ENCODE data around the gene FAXDC2.

Gene FAXDC2, protein sequence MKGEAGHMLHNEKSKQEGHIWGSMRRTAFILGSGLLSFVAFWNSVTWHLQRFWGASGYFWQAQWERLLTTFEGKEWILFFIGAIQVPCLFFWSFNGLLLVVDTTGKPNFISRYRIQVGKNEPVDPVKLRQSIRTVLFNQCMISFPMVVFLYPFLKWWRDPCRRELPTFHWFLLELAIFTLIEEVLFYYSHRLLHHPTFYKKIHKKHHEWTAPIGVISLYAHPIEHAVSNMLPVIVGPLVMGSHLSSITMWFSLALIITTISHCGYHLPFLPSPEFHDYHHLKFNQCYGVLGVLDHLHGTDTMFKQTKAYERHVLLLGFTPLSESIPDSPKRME

DNA sequence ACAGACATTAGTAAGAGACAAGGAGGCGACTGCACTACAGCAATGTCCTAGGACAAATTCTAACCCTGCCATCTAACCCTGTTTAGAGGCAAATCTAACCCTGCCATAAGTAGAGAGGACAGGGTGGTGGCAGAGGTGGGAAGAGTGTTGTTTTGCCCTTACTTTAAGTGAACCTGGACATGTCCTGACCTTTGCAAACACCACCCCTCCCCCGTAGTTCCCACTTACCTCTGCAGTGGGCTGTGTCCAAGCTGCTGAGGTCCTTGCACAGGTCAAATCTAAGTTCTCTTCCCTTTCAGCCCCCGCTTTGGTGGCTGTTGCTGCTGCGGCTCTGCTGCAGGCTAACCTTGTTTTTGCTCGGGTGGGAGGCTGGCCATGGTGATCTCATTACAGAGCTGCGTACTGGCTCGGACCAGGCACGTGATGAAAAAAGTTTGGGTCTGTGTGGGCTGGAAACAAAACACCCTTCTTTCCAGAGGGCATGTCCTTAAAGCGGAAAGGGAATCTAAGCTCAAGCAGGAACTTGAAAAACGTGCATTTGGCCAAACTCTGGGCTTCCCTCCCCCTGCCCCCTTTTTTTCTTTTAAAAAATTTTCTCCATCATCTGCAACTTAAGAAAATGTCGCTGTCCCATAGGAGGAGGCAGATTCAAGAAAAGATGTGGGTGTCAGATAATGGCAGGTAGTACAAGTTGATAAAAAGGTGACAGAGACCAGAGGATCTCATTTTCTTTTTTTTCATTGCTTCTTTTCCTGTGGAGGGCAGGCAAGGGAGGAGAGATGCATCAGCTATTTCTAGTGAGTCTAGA, at the start of gene FAXDC2:
FAXDC2 (minus strand) TSS at position 349 of the 808 bp plus-strand sequence. CDS start 12,425 bp downstream, outside the sequence.
- H3K4me1 ChIP-seq (ENCODE audit: control insufficient read depth, insufficient read depth, low read length): peaks cover 11% of the 10 kb centered on the region
- H3K4me3 ChIP-seq (ENCODE audit: low read length): peak within 1 kb of the TSS; percentile 81
- H3K9ac ChIP-seq (ENCODE audit: low read length): peak within 1 kb of the TSS; percentile 46
- no peaks in the 10 kb centered on the region for H3K27me3 ChIP-seq (ENCODE audit: control insufficient read depth, insufficient read depth, low read length)
- no peaks in the 10 kb centered on the region for H3K36me3 ChIP-seq (ENCODE audit: control insufficient read depth, insufficient read depth, low read length)
- peak within 1 kb of the TSS; percentile 85 for H3K27ac ChIP-seq (ENCODE audit: low read depth, low read length)

DNA sequence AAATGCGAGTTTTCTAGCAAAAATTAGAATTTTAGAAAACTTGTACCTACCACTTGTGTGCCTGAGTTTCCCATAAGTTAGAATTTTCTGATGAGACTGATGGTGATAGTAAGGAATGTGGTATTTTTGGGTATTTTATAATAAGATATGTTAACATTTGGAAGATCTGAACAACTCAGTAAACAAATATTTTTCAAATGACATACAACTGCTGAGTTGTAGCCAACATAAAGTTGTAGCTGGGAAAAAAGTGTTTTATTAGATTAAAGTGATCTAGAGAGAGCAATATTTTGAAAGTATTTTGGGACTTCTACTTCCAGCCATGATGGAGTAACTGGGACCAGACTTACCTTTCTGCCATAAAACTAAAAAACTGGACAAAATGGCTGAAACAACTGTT, 49.7 kb upstream of the FAXDC2 start:
- peaks cover 29% of the 10 kb centered on the region for H3K36me3 ChIP-seq (ENCODE audit: control insufficient read depth, insufficient read depth, low read length)
- H3K27ac ChIP-seq (ENCODE audit: low read depth, low read length): no peak overlapping the region
- H3K27me3 ChIP-seq (ENCODE audit: control insufficient read depth, insufficient read depth, low read length): no peaks in the 10 kb centered on the region
- no peak overlapping the region for H3K4me3 ChIP-seq (ENCODE audit: low read length)
- H3K9ac ChIP-seq (ENCODE audit: low read length): no peak overlapping the region
- H3K4me1 ChIP-seq (ENCODE audit: control insufficient read depth, insufficient read depth, low read length): no peaks in the 10 kb centered on the region

DNA sequence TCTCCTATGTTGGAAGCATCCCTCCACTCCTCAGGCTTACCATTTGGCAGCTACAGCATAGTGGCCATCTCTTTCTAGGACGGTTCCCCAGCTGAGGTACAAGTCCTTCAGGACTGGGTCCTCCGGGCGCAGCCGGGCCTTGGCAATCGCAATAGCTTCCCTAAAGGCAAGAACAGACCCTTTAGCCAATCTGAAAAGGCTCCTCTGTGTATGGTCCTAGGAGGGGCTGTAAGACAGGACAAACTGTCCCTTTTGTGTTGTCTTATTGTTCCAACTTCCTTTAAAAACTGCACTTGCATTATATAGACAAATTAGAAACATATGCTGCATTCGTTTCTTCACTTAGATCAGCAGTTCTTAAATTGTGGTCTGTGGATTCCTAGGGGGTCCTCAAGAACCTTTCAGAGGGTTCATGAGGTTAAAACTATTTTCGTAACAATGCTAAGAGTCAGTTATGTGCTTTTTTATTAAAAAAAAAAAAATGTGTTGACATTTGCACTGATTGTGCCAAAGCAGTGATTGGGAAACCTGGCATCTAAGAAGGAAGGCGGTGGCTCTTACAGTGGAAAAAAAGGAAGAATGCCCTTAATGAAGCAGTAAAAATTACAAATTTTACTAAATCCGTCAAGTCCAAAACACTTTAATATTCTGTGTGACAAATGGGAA, 48.9 kb upstream of the FAXDC2 start:
- no peak overlapping the region for H3K27ac ChIP-seq (ENCODE audit: low read depth, low read length)

DNA sequence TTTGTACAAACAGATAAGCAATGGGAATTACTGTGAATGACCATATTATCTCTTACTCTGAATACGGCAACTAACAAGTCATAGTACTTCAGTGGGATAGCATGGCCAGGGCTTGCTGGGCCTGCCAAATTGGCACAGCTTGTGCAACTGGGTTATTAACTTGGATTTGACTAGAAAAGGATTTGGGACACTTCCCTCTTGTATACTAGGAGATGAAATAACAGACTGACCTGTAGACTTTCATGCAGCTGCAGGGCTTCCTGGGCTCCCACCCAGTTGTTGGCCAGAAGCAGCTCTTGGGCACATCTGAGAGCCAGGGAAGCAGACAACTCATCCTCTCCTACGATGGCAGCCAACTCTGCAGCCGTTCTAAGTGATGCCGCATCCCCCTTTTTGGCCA, 47.8 kb upstream of the FAXDC2 start:
- no peaks in the 10 kb centered on the region for H3K4me1 ChIP-seq (ENCODE audit: control insufficient read depth, insufficient read depth, low read length)
- no peak overlapping the region for H3K4me3 ChIP-seq (ENCODE audit: low read length)
- no peak overlapping the region for H3K27ac ChIP-seq (ENCODE audit: low read depth, low read length)
- no peak overlapping the region for H3K9ac ChIP-seq (ENCODE audit: low read length)
- H3K36me3 ChIP-seq (ENCODE audit: control insufficient read depth, insufficient read depth, low read length): peaks cover 29% of the 10 kb centered on the region
- H3K27me3 ChIP-seq (ENCODE audit: control insufficient read depth, insufficient read depth, low read length): no peaks in the 10 kb centered on the region

More for the DNA sequence above, 48.9 kb upstream of the FAXDC2 start:
- Histone ChIP-seq H3K4me3 (ENCODE audit: low read length) (no peak overlapping the region), H3K4me1 (ENCODE audit: control insufficient read depth, insufficient read depth, low read length) (no peaks in the 10 kb centered on the region), H3K9ac (ENCODE audit: low read length) (no peak overlapping the region), H3K36me3 (ENCODE audit: control insufficient read depth, insufficient read depth, low read length) (peaks cover 29% of the 10 kb centered on the region), H3K27me3 (ENCODE audit: control insufficient read depth, insufficient read depth, low read length) (no peaks in the 10 kb centered on the region)

GRCh38 chr5:154896562-154897165, 46.3 kb upstream of the FAXDC2 start:
- H3K36me3 ChIP-seq (ENCODE audit: control insufficient read depth, insufficient read depth, low read length): peaks cover 36% of the 10 kb centered on the region
- H3K4me3 ChIP-seq (ENCODE audit: low read length): no peak overlapping the region
- no peaks in the 10 kb centered on the region for H3K27me3 ChIP-seq (ENCODE audit: control insufficient read depth, insufficient read depth, low read length)
- no peak overlapping the region for H3K9ac ChIP-seq (ENCODE audit: low read length)
- H3K4me1 ChIP-seq (ENCODE audit: control insufficient read depth, insufficient read depth, low read length): no peaks in the 10 kb centered on the region
- H3K27ac ChIP-seq (ENCODE audit: low read depth, low read length): no peak overlapping the region

- no peaks in the 10 kb centered on the region for H3K27me3 ChIP-seq (ENCODE audit: control insufficient read depth, insufficient read depth, low read length)
- H3K9ac ChIP-seq (ENCODE audit: low read length): no peak overlapping the region
- H3K27ac ChIP-seq (ENCODE audit: low read depth, low read length): no peak overlapping the region
- H3K4me1 ChIP-seq (ENCODE audit: control insufficient read depth, insufficient read depth, low read length): no peaks in the 10 kb centered on the region
- no peak overlapping the region for H3K4me3 ChIP-seq (ENCODE audit: low read length)
- peaks cover 36% of the 10 kb centered on the region for H3K36me3 ChIP-seq (ENCODE audit: control insufficient read depth, insufficient read depth, low read length)
These were observed 45.5 kb upstream of the FAXDC2 start for GRCh38 chr5:154895606-154896561.

DNA sequence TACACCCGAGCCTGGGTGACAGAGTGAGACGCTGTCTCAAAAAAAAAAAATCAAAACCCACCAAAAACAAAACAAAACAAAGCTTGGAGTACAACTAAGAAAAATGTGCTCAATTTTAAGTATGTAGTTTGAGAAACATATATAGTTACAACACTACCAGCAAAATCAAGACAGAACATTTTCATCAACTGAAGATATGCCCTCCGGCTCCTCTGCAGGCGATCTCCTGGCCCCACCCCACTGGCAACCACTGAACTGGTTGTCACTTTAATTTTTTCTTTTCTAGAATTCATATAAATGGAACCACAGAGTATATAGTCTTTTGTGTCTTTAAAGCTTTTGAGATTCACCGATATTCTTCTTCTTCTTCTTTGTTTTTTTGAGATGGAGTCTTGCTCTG, 43.0 kb upstream of the FAXDC2 start:
- no peak overlapping the region for H3K27ac ChIP-seq (ENCODE audit: low read depth, low read length)
- no peaks in the 10 kb centered on the region for H3K27me3 ChIP-seq (ENCODE audit: control insufficient read depth, insufficient read depth, low read length)
- H3K36me3 ChIP-seq (ENCODE audit: control insufficient read depth, insufficient read depth, low read length): peaks cover 35% of the 10 kb centered on the region
- H3K4me3 ChIP-seq (ENCODE audit: low read length): no peak overlapping the region
- no peak overlapping the region for H3K9ac ChIP-seq (ENCODE audit: low read length)
- H3K4me1 ChIP-seq (ENCODE audit: control insufficient read depth, insufficient read depth, low read length): no peaks in the 10 kb centered on the region

GRCh38 chr5:154892369-154892771, 42.0 kb upstream of the FAXDC2 start:
- Histone ChIP-seq H3K27ac (ENCODE audit: low read depth, low read length) (no peak overlapping the region), H3K4me3 (ENCODE audit: low read length) (no peak overlapping the region), H3K9ac (ENCODE audit: low read length) (no peak overlapping the region), H3K4me1 (ENCODE audit: control insufficient read depth, insufficient read depth, low read length) (no peaks in the 10 kb centered on the region), H3K27me3 (ENCODE audit: control insufficient read depth, insufficient read depth, low read length) (no peaks in the 10 kb centered on the region), H3K36me3 (ENCODE audit: control insufficient read depth, insufficient read depth, low read length) (peaks cover 41% of the 10 kb centered on the region)

DNA sequence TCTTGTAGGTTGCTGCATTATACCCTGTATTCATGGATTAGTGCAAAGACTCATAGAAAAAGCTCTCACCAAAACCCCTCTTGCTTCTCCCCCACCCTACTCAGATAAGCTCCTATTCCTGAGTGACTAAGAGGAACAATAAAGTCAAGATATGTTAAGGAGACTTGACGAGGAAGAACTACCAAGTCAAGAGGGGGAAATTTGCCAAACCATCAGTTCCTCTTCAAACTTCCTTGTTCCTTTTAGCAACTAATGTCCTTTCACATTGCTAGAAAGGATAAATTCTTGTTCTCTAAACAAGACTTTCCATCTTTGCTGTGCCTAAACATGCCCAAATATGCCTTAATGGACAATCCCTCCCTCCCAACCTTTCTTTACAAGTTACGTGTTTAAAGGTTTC, 35.0 kb upstream of the FAXDC2 start:
- no peaks in the 10 kb centered on the region for H3K4me1 ChIP-seq (ENCODE audit: control insufficient read depth, insufficient read depth, low read length)
- no peak overlapping the region for H3K9ac ChIP-seq (ENCODE audit: low read length)
- peaks cover 32% of the 10 kb centered on the region for H3K36me3 ChIP-seq (ENCODE audit: control insufficient read depth, insufficient read depth, low read length)
- H3K4me3 ChIP-seq (ENCODE audit: low read length): no peak overlapping the region
- H3K27me3 ChIP-seq (ENCODE audit: control insufficient read depth, insufficient read depth, low read length): no peaks in the 10 kb centered on the region
- H3K27ac ChIP-seq (ENCODE audit: low read depth, low read length): no peak overlapping the region

DNA sequence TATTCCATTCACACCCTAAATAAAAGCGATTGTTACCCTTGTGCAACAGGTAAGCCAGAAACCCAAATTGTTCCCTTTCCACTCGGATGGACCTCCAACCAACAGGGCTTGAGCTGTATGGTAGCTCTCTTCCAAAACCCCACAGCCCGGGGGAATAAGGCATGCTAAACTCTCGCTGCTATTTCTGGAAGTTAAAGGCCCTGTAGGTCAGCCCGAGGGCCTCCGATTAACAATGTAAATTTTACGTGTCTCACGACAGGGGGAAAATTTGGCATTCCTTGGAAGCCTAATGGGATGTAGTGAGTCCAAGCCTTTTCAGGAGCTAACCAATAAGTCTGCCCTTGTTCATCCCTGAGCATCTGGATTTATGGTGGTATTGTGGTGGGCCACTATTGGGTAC, 34.0 kb upstream of the FAXDC2 start:
- Histone ChIP-seq H3K27ac (ENCODE audit: low read depth, low read length) (no peak overlapping the region), H3K27me3 (ENCODE audit: control insufficient read depth, insufficient read depth, low read length) (no peaks in the 10 kb centered on the region), H3K36me3 (ENCODE audit: control insufficient read depth, insufficient read depth, low read length) (peaks cover 29% of the 10 kb centered on the region), H3K9ac (ENCODE audit: low read length) (no peak overlapping the region), H3K4me3 (ENCODE audit: low read length) (no peak overlapping the region), H3K4me1 (ENCODE audit: control insufficient read depth, insufficient read depth, low read length) (no peaks in the 10 kb centered on the region)

DNA sequence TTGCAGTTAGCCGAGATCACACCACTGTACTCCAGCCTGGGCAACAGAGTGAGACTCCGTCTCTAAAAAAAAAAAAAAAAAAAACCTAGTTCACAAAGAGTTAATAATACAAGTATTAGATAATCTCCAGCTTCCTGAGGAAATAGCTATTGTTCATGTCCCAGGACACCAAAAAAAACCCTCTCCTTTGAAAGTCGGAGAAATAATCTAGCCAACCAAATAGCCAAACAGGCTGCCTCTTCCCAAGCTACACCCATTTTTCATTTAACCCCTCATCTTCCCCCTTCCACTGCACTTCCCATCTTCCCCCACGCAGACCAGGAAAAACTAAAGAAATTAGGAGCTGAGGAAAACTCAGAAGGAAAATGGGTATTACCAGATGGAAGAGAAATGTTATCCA, 31.6 kb upstream of the FAXDC2 start:
- no peak overlapping the region for H3K4me3 ChIP-seq (ENCODE audit: low read length)
- no peak overlapping the region for H3K9ac ChIP-seq (ENCODE audit: low read length)
- no peak overlapping the region for H3K27ac ChIP-seq (ENCODE audit: low read depth, low read length)
- peaks cover 17% of the 10 kb centered on the region for H3K36me3 ChIP-seq (ENCODE audit: control insufficient read depth, insufficient read depth, low read length)
- no peaks in the 10 kb centered on the region for H3K27me3 ChIP-seq (ENCODE audit: control insufficient read depth, insufficient read depth, low read length)
- no peaks in the 10 kb centered on the region for H3K4me1 ChIP-seq (ENCODE audit: control insufficient read depth, insufficient read depth, low read length)
